Epithelial cell of proximal tubule (primary cell): Measurements from ENCODE around the gene CAMTA2. TPM values are rescaled to one million over a fixed set of nuclear protein-coding genes. Genes with fewer than 3 reads are reported as not detected.

Experiments
- DNase-seq: peaks from one replicate; pipeline ENCODE4 v3.0.0-alpha.2; 2011; ENCODE audit warnings: low read depth
- H3K4me3 ChIP-seq: 2 replicates; pipeline ENCODE4 v1.5.1; 2011; ENCODE audit warnings: low read depth, mild to moderate bottlenecking, low read length
- total RNA-seq: library from RNA; depleted of rRNA; stranded (reverse); fragments of >200 nt; gene quantifications from 2 replicates; pipeline ENCODE4 v1.2.3, GENCODE V29; 2015
- TF ChIP-seq, protein P1 (sequence below): conservative IDR thresholded peaks from 2 replicates; pipeline ENCODE4 v1.5.1; 2012; ENCODE audit warnings: low read depth, mild to moderate bottlenecking, low read length

CAMTA2 gene
- total RNA-seq, 1 donor from 2014 or later: 16.7 TPM

DNA sequence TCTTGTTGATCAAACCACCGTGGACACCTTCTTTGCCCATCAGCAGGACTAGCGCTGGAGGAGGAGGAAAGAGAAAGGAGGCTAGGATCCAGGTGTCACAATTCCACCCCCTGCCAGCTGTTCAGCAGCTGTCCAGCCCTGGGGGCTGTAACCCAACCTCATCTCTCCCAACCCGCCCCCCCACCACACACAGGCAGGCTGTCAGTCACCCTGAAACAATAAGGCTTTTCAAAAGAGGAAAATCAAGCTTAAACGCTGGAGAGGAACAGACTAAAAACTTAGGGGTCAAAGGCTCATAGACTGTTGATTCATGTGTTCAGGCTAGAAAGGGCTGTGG is 41.6 kb downstream of the CAMTA2 start:
- no peak for DNase-seq
- H3K4me3 ChIP-seq: peak overlapping the region; percentile 96
- TF ChIP-seq, protein P1, sequence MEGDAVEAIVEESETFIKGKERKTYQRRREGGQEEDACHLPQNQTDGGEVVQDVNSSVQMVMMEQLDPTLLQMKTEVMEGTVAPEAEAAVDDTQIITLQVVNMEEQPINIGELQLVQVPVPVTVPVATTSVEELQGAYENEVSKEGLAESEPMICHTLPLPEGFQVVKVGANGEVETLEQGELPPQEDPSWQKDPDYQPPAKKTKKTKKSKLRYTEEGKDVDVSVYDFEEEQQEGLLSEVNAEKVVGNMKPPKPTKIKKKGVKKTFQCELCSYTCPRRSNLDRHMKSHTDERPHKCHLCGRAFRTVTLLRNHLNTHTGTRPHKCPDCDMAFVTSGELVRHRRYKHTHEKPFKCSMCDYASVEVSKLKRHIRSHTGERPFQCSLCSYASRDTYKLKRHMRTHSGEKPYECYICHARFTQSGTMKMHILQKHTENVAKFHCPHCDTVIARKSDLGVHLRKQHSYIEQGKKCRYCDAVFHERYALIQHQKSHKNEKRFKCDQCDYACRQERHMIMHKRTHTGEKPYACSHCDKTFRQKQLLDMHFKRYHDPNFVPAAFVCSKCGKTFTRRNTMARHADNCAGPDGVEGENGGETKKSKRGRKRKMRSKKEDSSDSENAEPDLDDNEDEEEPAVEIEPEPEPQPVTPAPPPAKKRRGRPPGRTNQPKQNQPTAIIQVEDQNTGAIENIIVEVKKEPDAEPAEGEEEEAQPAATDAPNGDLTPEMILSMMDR: no peak

DNA sequence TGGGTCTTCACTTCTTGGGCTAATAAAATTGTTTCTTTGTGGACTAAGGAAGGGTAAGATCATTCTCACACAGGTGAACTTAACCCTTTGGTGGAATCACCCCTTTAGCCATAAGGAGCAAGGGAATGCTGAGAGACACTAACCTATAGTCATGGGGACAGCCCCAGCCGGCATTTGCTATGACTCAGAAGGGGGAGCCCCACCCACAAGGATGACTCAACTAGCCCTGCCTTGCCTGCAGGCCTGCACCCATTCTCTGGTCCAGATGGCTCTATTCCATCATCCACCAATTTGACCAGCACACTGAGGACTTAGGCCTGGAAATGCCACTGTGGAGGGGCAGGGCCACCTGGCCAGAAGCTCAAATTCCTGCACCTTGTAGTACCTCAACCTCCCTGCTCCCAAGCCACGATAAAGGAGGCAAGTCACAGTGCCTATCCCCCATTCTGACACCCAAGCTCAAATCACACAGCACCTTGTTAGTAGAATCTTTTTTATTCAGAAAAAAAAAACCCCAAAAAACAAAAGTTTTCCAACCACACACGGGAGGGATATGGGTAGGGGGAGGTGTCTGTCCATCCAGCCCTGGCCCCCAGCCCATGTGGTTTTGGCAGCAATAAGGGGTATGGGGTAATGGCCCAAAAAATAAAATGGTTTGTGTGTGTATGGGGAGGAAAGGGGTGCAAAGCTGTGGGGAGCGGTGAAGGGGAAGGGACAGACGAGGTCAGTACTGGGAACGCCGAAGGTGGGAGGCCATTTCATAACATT is 42.1 kb downstream of the CAMTA2 start:
- DNase-seq: no peak
- TF ChIP-seq, protein P1: no peak
- peak overlapping the region; percentile 96 for H3K4me3 ChIP-seq

DNA sequence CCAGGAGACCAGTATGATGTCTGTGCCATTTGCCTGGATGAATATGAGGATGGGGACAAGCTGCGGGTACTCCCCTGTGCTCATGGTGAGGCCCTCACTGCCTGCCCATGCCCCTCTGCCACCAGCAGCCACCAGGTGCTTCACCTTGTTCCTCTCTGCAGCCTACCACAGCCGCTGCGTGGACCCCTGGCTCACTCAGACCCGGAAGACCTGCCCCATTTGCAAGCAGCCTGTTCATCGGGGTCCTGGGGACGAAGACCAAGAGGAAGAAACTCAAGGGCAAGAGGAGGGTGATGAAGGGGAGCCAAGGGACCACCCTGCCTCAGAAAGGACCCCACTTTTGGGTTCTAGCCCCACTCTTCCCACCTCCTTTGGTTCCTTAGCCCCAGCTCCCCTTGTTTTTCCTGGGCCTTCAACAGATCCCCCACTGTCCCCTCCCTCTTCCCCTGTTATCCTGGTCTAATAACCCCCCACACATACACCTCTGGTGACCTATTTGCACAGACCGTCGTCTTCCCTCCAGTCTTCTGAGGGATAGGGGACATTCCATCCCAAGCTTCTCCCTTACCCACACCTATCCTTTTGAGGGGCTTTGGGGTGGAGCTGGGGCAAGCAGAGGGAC is 42.8 kb downstream of the CAMTA2 start:
- TF ChIP-seq, protein P1: no peak

DNA sequence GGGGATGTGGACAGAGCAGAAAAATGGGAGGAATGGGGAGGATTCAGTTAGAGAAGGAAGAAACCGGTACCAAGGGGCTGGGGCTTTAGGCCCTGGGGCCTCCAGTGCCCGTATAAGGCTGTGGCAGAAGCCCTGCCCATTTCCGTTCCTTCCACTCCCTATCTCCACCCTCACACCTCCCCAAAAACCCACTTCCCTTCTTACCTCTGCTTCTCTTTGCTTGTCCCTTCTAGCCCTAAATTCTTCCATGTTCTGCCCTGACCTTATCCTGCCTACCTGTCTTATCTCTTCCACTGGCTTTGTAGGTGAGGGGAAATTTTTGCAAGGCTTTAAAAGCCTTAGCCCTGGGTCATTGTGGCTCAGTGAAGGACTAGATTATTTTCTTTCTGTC is 43.3 kb downstream of the CAMTA2 start:
- H3K4me3 ChIP-seq: no peak overlapping the region
- TF ChIP-seq, protein P1: no peak
- no peak for DNase-seq

More for the DNA sequence above, 42.8 kb downstream of the CAMTA2 start:
- no peak overlapping the region for H3K4me3 ChIP-seq
- no peak for DNase-seq

DNA sequence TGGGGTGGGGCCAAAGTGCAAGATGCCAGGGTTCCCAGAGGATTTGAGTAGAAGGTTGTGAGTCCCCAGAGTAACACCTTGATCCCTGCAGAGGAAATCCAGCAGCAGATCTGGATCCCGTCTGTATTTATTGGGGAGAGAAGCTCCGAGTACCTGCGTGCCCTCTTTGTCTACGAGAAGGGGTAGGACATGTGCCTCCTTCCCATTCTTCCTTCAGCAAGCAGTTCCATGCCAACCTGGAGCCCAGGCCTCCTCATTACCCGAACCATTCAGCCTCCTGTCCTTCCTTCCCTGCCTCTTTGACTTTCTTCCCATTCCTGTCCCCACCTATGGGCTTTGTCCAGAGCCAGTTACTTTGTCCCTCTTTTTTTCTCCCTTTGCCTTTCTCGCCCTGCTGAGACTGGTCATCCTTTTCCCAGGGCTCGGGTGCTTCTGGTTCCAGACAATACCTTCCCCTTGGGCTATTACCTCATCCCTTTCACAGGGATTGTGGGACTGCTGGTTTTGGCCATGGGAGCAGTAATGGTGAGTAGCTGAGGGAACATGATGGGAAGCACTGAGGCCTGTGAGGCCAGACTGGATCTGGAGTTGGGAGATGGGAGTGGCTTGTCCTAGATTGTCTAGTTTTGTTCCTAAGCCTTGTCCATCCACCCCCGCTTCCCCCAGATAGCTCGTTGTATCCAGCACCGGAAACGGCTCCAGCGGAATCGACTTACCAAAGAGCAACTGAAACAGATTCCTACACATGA is 44.5 kb downstream of the CAMTA2 start:
- no peak for DNase-seq
- TF ChIP-seq, protein P1: no peak

DNA sequence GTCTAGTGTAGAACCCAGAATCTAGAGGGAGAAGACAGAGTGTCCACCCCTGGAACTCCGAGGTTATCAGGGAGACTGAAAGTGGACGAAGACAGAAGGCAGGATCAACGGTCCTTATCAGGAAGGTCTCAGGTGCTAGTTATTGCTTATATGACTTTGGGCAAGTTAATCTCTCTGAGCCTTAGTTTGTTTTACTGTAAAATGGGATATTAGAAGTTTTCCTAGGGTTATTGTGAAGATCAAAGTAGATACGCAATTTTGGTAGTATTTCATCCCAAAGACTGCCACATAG is 46.2 kb downstream of the CAMTA2 start:
- TF ChIP-seq, protein P1: no peak

More for the DNA sequence above, 44.5 kb downstream of the CAMTA2 start:
- no peak overlapping the region for H3K4me3 ChIP-seq

More for the DNA sequence above, 46.2 kb downstream of the CAMTA2 start:
- no peak for DNase-seq
- peak overlapping the region; percentile 93 for H3K4me3 ChIP-seq
